Natural killer cell (primary cell): ENCODE results near the gene RALA. TPM values are rescaled to one million over a fixed set of nuclear protein-coding genes. Genes with fewer than 3 reads are reported as not detected.

Source experiments
- ATAC-seq, 3 donors: fragments of 150-1000 bp in 2 of 3; fragments of 200-7000 bp in 1 of 3; cut with Tn5 transposase; 1 replicate in 1 of 3; 2 replicates in 2 of 3; pipeline ENCODE4 v1.10.0; 2021; ENCODE audit warnings: mild to moderate bottlenecking in 2 of 3, moderate library complexity in 2 of 3
- DNase-seq, 2 donors: peaks; one replicate each; pipeline versions ENCODE4 v3.0.0 to v3.0.0-alpha.2; 2013 to 2021; ENCODE audit warnings: mixed read lengths in 1 of 2
- H3K27ac ChIP-seq: one replicate; pipeline ENCODE4 v1.5.1; 2013; ENCODE audit warnings: mild to moderate bottlenecking, low read length
- H3K27me3 ChIP-seq: one replicate; pipeline ENCODE4 v1.6.1; 2013; ENCODE audit warnings: low read length; ENCODE audit not compliant: control insufficient read depth, insufficient read depth
- H3K36me3 ChIP-seq: one replicate; pipeline ENCODE4 v1.6.1; 2013; ENCODE audit warnings: low read length; ENCODE audit not compliant: control insufficient read depth, insufficient read depth
- H3K4me1 ChIP-seq: one replicate; pipeline ENCODE4 v1.6.1; 2013; ENCODE audit warnings: low read length; ENCODE audit not compliant: control insufficient read depth, insufficient read depth
- H3K4me3 ChIP-seq: one replicate; pipeline ENCODE4 v1.5.1; 2013; ENCODE audit warnings: low read length
- H3K9me3 ChIP-seq: one replicate; pipeline ENCODE4 v1.6.1; 2013; ENCODE audit warnings: low read length; ENCODE audit not compliant: control insufficient read depth, insufficient read depth
- H3K27ac Mint-ChIP-seq, 2 donors: one replicate each; pipeline ENCODE4 v1.8.0; 2022; ENCODE audit warnings: mild to moderate bottlenecking in 2 of 2, mixed read lengths in 2 of 2, moderate library complexity in 1 of 2
- H3K27me3 Mint-ChIP-seq, 2 donors: one replicate each; pipeline ENCODE4 v1.8.0; 2022; ENCODE audit warnings: low read depth in 2 of 2, mixed read lengths in 2 of 2
- H3K36me3 Mint-ChIP-seq: one replicate; pipeline ENCODE4 v1.8.0; 2022; ENCODE audit warnings: mixed read lengths
- H3K4me1 Mint-ChIP-seq, 2 donors: one replicate each; pipeline ENCODE4 v1.8.0; 2022; ENCODE audit warnings: mixed read lengths in 2 of 2
- H3K4me3 Mint-ChIP-seq: one replicate; pipeline ENCODE4 v1.8.0; 2022; ENCODE audit warnings: mild to moderate bottlenecking, moderate library complexity, mixed read lengths
- H3K9me3 Mint-ChIP-seq, 2 donors: one replicate each; pipeline ENCODE4 v1.8.0; 2022; ENCODE audit warnings: mixed read lengths in 2 of 2
- WGBS: methylation state at CpG from one replicate; pipeline ENCODE4 v1.1.7; 2013; ENCODE audit warnings: missing lambda C conversion rate; ENCODE audit not compliant: insufficient coverage; 5-methylcytosine and 5-hydroxymethylcytosine counted together
- intact Hi-C: fragments of 100-400 bp; cut with micrococcal nuclease; formaldehyde crosslinking; loops from one replicate; pipeline ENCODE4 v1.14.2; 2022
- total RNA-seq, 4 donors: library from RNA; stranded (reverse); fragments of 120-200 nt in 1 of 4; gene quantifications; one replicate each; pipeline versions ENCODE4 v1.2.3 to v1.2.4, GENCODE V29; 2013 to 2022
- TF ChIP-seq, protein P1 (sequence below): fragments of 200-600 bp; IDR thresholded peaks from one replicate; pipeline ENCODE4 v1.8.0; 2022; ENCODE audit warnings: antibody characterized with exemption

Gene RALA
- total RNA-seq, 3 donors from 2014 or later (not counting 1 experiment from before 2014, with no cell fraction given), result 10.2 to 22.0 (median 16.8) TPM

DNA sequence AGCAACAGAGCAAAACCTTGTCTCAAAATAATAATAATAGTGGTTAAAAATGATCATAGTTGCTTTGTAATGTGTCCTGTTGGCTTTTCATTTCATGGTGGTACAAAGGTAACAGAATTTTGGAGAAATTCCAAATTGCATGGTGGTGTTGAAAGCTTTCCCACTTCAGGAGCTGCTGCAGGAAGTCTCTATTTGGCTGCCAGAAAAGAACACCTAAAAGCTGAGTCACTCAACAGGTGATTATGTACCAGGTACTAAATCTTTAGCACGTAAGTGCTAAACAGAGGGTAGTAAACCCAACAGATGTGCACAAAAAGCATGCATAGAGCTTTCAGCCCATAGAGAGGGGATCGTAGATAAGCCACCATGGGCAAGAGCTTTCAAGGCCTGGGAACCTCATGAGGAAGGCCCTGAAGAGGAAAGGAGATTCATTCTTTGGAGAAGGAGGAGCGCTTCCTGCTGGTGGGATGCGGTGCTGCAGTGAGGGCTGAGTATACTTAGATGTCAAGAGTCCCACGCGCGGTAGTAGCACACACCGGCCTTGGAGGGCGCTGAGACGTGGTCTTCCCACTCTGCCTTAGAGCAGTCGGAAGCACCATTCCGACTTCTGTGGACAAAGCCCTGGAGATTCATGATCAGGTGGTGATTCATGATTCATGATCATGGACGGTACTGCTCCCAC lies 118.7 kb downstream of the RALA start:
- ATAC-seq (peak; percentile 52 to 72 (median 67)), DNase-seq (peak; percentile 19 to 66)
- H3K9me3 Mint-ChIP-seq, result no peaks in the 10 kb centered on the region
- H3K4me1 Mint-ChIP-seq, result peaks cover 11 to 18% of the 10 kb centered on the region in 2 donors
- intact Hi-C loops, result no loop called here
- no peaks in the 10 kb centered on the region for H3K36me3 Mint-ChIP-seq
- no peaks in the 10 kb centered on the region for H3K9me3 ChIP-seq
- no peak overlapping the region for H3K4me3 ChIP-seq
- H3K4me1 ChIP-seq, result no peaks in the 10 kb centered on the region
- 95% methylated on average over 13 of the region's 13 CpGs for WGBS
- no peak overlapping the region for H3K27ac ChIP-seq
- no peak overlapping the region for H3K4me3 Mint-ChIP-seq
- TF ChIP-seq, protein P1, sequence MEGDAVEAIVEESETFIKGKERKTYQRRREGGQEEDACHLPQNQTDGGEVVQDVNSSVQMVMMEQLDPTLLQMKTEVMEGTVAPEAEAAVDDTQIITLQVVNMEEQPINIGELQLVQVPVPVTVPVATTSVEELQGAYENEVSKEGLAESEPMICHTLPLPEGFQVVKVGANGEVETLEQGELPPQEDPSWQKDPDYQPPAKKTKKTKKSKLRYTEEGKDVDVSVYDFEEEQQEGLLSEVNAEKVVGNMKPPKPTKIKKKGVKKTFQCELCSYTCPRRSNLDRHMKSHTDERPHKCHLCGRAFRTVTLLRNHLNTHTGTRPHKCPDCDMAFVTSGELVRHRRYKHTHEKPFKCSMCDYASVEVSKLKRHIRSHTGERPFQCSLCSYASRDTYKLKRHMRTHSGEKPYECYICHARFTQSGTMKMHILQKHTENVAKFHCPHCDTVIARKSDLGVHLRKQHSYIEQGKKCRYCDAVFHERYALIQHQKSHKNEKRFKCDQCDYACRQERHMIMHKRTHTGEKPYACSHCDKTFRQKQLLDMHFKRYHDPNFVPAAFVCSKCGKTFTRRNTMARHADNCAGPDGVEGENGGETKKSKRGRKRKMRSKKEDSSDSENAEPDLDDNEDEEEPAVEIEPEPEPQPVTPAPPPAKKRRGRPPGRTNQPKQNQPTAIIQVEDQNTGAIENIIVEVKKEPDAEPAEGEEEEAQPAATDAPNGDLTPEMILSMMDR, result peak; percentile 49
- H3K27ac Mint-ChIP-seq, result no peak overlapping the region
- no peaks in the 10 kb centered on the region for H3K27me3 Mint-ChIP-seq
- peaks cover 10% of the 10 kb centered on the region for H3K36me3 ChIP-seq
- no peaks in the 10 kb centered on the region for H3K27me3 ChIP-seq

DNA sequence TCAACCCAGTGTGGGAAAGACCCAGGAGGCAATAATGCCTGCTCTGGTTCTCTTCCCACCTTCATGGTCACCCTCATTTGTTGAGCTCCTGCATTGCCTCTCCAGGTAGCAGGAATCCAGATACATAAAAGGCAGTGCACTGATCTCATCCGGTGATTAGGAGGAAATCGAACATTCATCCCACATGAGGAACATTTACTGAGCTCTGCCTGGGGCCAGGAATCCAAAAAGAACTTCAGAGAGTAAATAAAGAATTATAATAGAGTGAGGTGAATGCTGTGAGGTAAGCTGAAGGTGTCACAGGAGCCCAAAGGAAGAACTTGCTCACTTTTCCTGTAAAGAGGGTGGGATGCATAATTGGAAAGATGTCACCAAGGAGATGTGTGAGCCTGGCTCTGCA lies 121.2 kb downstream of the RALA start:
- no peak for DNase-seq
- no peak for ATAC-seq
- Histone ChIP-seq H3K36me3 (peaks cover 10% of the 10 kb centered on the region), H3K27ac (no peak overlapping the region), H3K27me3 (no peaks in the 10 kb centered on the region), H3K4me1 (no peaks in the 10 kb centered on the region), H3K4me3 (no peak overlapping the region), H3K9me3 (no peaks in the 10 kb centered on the region)
- Mint-ChIP-seq H3K4me3 (no peak overlapping the region), H3K4me1 (peaks cover 15 to 24% of the 10 kb centered on the region in 2 donors), H3K27me3 (no peaks in the 10 kb centered on the region), H3K9me3 (no peaks in the 10 kb centered on the region), H3K36me3 (no peaks in the 10 kb centered on the region), H3K27ac (no peak overlapping the region)
- TF ChIP-seq, protein P1, result no peak
- WGBS, result 95% methylated on average over 2 of the region's 2 CpGs
- intact Hi-C loops, result no loop called here

- no peak overlapping the region for H3K4me3 Mint-ChIP-seq
- H3K4me1 Mint-ChIP-seq, result peaks cover 15 to 24% of the 10 kb centered on the region in 2 donors
- TF ChIP-seq, protein P1, result no peak
- WGBS, result 96% methylated on average over 4 of the region's 4 CpGs
- H3K27me3 Mint-ChIP-seq, result no peaks in the 10 kb centered on the region
- intact Hi-C loops, result no loop called here
- ATAC-seq (no peak), DNase-seq (no peak)
- Histone ChIP-seq H3K4me1 (no peaks in the 10 kb centered on the region), H3K27me3 (no peaks in the 10 kb centered on the region), H3K36me3 (peaks cover 10% of the 10 kb centered on the region), H3K27ac (no peak overlapping the region), H3K9me3 (no peaks in the 10 kb centered on the region), H3K4me3 (no peak overlapping the region)
- H3K27ac Mint-ChIP-seq, result no peak overlapping the region
- no peaks in the 10 kb centered on the region for H3K36me3 Mint-ChIP-seq
- no peaks in the 10 kb centered on the region for H3K9me3 Mint-ChIP-seq
Measured at GRCh38 chr7:39745320-39745719, 121.9 kb downstream of the RALA start.
